Caco-2 (cell line): Measurements from ENCODE around the gene AHCY. TPM values are rescaled to one million over a fixed set of nuclear protein-coding genes. Genes with fewer than 3 reads are reported as not detected.

Source experiments
- BruUV-seq: library from RNA; stranded (reverse); fragments of 400-500 nt; replicated peaks from 2 replicates; lab custom pipeline; 2021; lab: Mats Ljungman, UMichigan
- CTCF ChIA-PET: fragments of 300-600 bp; sonication (Branson Sonifier 250); formaldehyde crosslinking; loops from one replicate; lab custom pipeline; 2022; ENCODE audit warnings: antibody characterized with exemption; lab: Charles Lee
- POLR2A ChIA-PET: fragments of 300-600 bp; sonication (Branson Sonifier 250); formaldehyde crosslinking; loops from one replicate; lab custom pipeline; 2022; ENCODE audit warnings: antibody characterized with exemption; lab: Charles Lee
- DNase-seq, 2 experiments: peaks; one replicate each; pipeline versions ENCODE4 v3.0.0 to v3.0.0-alpha.2; 2020 to 2022
- H3K27me3 ChIP-seq: replicated peaks from 2 replicates; pipeline ENCODE4 v1.6.0; 2011; ENCODE audit warnings: low read length; ENCODE audit not compliant: control insufficient read depth, insufficient read depth
- H3K36me3 ChIP-seq: 2 replicates; pipeline ENCODE4 v1.5.1; 2011; ENCODE audit warnings: low read length; ENCODE audit not compliant: control insufficient read depth, insufficient read depth
- H3K4me1 ChIP-seq: fragments of 250-450 bp; sonication (Bioruptor Pico); 2 replicates; pipeline ENCODE4 v1.5.1; 2020; ENCODE audit warnings: mild to moderate bottlenecking
- H3K4me3 ChIP-seq: 2 replicates; pipeline ENCODE4 v1.5.1; 2011; ENCODE audit warnings: low read depth, mild to moderate bottlenecking, control low read depth, low read length
- H3K9me3 ChIP-seq: fragments of 250-450 bp; sonication (Bioruptor Pico); 2 replicates; pipeline ENCODE4 v1.5.1; 2020; ENCODE audit warnings: mild to moderate bottlenecking, moderate library complexity
- H3K27ac Mint-ChIP-seq: one replicate; pipeline ENCODE4 v1.8.0; 2022; ENCODE audit warnings: mixed read lengths; ENCODE audit not compliant: unreplicated experiment
- H3K27me3 Mint-ChIP-seq: one replicate; pipeline ENCODE4 v1.8.0; 2022; ENCODE audit warnings: mixed read lengths; ENCODE audit not compliant: insufficient read depth, unreplicated experiment
- H3K36me3 Mint-ChIP-seq: one replicate; pipeline ENCODE4 v1.8.0; 2022; ENCODE audit warnings: mild to moderate bottlenecking, mixed read lengths; ENCODE audit not compliant: insufficient read depth, unreplicated experiment
- H3K4me1 Mint-ChIP-seq: one replicate; pipeline ENCODE4 v1.8.0; 2022; ENCODE audit warnings: low read depth, mixed read lengths; ENCODE audit not compliant: unreplicated experiment
- H3K4me3 Mint-ChIP-seq: one replicate; pipeline ENCODE4 v1.8.0; 2022; ENCODE audit warnings: mild to moderate bottlenecking, moderate library complexity, mixed read lengths; ENCODE audit not compliant: unreplicated experiment
- H3K9me3 Mint-ChIP-seq: one replicate; pipeline ENCODE4 v1.8.0; 2022; ENCODE audit warnings: mixed read lengths; ENCODE audit not compliant: unreplicated experiment
- intact Hi-C: fragments of 100-400 bp; cut with micrococcal nuclease; formaldehyde crosslinking; loops from one replicate; pipeline ENCODE4 v1.10.0; 2022; ENCODE audit not compliant: unreplicated experiment
- total RNA-seq: library from RNA; stranded (reverse); gene quantifications from 2 replicates; pipeline ENCODE4 v1.2.3, GENCODE V29; 2022
- TF ChIP-seq, protein P1 (sequence below), 2 experiments: fragments of 200-600 bp in 1 of 2; IDR thresholded peaks; 1 replicate in 1 of 2; 2 replicates in 1 of 2; pipeline versions ENCODE4 v1.5.1 to v1.8.0; 2011 to 2022; ENCODE audit warnings: antibody characterized with exemption in 1 of 2, control low read depth in 1 of 2, inconsistent platforms in 1 of 2, low read depth in 1 of 2, low read length in 1 of 2, mild to moderate bottlenecking in 1 of 2, moderate library complexity in 1 of 2; ENCODE audit not compliant: insufficient read depth in 1 of 2, severe bottlenecking in 1 of 2, unreplicated experiment in 1 of 2

AHCY gene
- total RNA-seq, 1 experiment from 2014 or later: 665 TPM

DNA sequence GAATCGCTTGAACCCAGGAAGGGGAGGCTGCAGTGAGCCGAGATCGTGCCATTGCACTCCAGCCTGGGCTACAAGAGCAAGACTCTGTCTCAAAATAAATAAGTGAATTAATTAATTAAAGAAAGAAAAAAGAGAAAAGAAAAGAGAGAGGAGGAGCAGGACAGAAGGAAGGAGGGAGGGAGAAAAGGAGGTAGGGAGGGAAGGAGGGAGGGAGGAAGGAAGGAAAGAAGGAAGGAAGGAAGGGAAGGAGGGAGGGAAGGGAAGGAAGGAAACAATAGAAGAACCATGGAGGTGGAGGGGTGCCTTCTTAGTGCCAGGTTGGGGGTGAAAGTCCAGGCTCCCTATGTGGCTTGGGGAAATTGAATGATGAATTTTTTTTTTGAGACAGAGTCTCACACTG, 6.5 kb upstream of the AHCY start:
- Histone ChIP-seq H3K4me3 (no peak overlapping the region), H3K4me1 (peaks cover 39% of the 10 kb centered on the region), H3K9me3 (no peaks in the 10 kb centered on the region), H3K27me3 (no peaks in the 10 kb centered on the region), H3K36me3 (no peaks in the 10 kb centered on the region)
- ChIA-PET POLR2A (interaction anchor here (0.7 kb wide), 1 partner anchor 327 kb away, joined by 7 read pairs; no protein-coding TSS in a partner anchor), CTCF (interaction anchor here (2.1 to 4.5 kb wide), 3 partner anchors 9 to 216 kb away, joined by 10 to 130 read pairs (median 61); partner anchors contain the start of gene AHCY)
- no peaks in the 10 kb centered on the region for H3K9me3 Mint-ChIP-seq
- no peaks in the 10 kb centered on the region for H3K27me3 Mint-ChIP-seq
- TF ChIP-seq, protein P1, sequence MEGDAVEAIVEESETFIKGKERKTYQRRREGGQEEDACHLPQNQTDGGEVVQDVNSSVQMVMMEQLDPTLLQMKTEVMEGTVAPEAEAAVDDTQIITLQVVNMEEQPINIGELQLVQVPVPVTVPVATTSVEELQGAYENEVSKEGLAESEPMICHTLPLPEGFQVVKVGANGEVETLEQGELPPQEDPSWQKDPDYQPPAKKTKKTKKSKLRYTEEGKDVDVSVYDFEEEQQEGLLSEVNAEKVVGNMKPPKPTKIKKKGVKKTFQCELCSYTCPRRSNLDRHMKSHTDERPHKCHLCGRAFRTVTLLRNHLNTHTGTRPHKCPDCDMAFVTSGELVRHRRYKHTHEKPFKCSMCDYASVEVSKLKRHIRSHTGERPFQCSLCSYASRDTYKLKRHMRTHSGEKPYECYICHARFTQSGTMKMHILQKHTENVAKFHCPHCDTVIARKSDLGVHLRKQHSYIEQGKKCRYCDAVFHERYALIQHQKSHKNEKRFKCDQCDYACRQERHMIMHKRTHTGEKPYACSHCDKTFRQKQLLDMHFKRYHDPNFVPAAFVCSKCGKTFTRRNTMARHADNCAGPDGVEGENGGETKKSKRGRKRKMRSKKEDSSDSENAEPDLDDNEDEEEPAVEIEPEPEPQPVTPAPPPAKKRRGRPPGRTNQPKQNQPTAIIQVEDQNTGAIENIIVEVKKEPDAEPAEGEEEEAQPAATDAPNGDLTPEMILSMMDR (IDR thresholded peaks at IDR 0.05; ENCODE audit: insufficient read depth in 1 of 2, low read depth in 1 of 2, low read length in 1 of 2, severe bottlenecking in 1 of 2, unreplicated experiment in 1 of 2): no peak
- H3K4me1 Mint-ChIP-seq: peaks cover 24% of the 10 kb centered on the region
- H3K36me3 Mint-ChIP-seq: peaks cover 10% of the 10 kb centered on the region
- no peak overlapping the region for H3K4me3 Mint-ChIP-seq
- intact Hi-C loops: loop anchor here (5.0 kb wide), 1 partner anchor 78 kb away; no protein-coding TSS in a partner anchor
- DNase-seq: no peak
- no TSS peak for BruUV-seq
- H3K27ac Mint-ChIP-seq: peak overlapping the region; percentile 87

DNA sequence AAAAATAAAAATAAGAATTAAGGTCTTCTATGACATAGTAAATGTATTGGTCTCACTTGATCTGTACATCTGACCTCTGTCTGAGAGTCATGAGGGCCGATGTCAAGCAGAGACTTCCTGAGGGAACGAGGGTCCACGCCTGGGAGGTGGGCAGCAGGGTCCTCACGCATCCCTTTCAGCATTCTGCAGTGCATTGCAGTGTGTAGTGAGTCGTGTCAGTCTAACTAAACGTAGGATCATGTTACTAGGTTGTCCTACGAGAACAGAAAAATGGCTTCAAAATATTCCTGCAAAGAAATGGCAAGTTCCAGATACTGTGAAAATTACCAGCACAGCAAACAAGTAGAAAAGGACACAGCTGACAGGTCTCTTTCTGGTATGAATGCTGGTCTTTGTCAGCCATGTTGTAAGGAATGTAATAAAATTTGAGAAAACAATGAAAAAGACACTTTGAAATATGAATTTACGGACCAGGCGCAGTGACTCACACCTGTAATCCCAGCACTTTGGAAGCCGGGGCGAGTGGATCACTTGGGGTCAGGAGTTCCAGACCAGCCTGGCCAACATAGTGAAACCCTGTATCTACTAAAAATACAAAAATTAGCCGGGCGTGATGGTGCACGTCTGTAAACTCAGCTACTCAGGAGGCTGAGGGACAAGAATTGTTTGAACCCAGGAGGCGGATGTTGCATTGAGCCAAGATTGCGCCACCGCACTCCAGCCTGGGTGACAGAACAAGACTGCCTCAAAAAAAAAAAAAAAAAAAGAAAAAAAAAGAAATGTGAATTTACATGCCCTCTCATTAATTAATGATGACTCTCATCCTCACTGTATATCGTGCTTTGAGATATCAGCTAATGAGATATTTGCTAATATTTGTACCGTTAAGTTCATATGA, 2.4 kb upstream of the AHCY start:
- ChIA-PET CTCF (interaction anchor here (0.7 kb wide), 1 partner anchor 74 kb away, joined by 3 read pairs; no protein-coding TSS in a partner anchor), POLR2A (interaction anchor here (0.9 kb wide), 1 partner anchor 44 kb away, joined by 3 read pairs; no protein-coding TSS in a partner anchor)
- Mint-ChIP-seq H3K27me3 (no peaks in the 10 kb centered on the region), H3K4me3 (no peak overlapping the region), H3K4me1 (peaks cover 21% of the 10 kb centered on the region), H3K27ac (peak overlapping the region; percentile 59), H3K9me3 (no peaks in the 10 kb centered on the region), H3K36me3 (peaks cover 29% of the 10 kb centered on the region)
- BruUV-seq: no TSS peak
- peak in 1 of 2 experiments; percentile 37 for DNase-seq
- H3K36me3 ChIP-seq: no peaks in the 10 kb centered on the region; the same call in 1 of the 2 replicates
- peaks cover 45% of the 10 kb centered on the region for H3K4me1 ChIP-seq
- no peaks in the 10 kb centered on the region for H3K9me3 ChIP-seq
- intact Hi-C loops: no loop called here
- no peaks in the 10 kb centered on the region for H3K27me3 ChIP-seq
- no peak overlapping the region for H3K4me3 ChIP-seq
- TF ChIP-seq, protein P1 (IDR thresholded peaks at IDR 0.05; ENCODE audit: insufficient read depth in 1 of 2, low read depth in 1 of 2, low read length in 1 of 2, severe bottlenecking in 1 of 2, unreplicated experiment in 1 of 2): no peak

- H3K36me3 Mint-ChIP-seq: peaks cover 31% of the 10 kb centered on the region
- H3K4me3 Mint-ChIP-seq: no peak overlapping the region
- Histone ChIP-seq H3K9me3 (no peaks in the 10 kb centered on the region), H3K36me3 (peaks cover 2% of the 10 kb centered on the region), H3K4me3 (peak overlapping the region; percentile 73), H3K27me3 (no peaks in the 10 kb centered on the region), H3K4me1 (peaks cover 46% of the 10 kb centered on the region)
- H3K27ac Mint-ChIP-seq: peak overlapping the region; percentile 90
- DNase-seq: no peak
- CTCF ChIA-PET: interaction anchor here (0.5 to 4.6 kb wide), 9 partner anchors 9 to 329 kb away, joined by 3 to 61 read pairs (median 4); no protein-coding TSS in a partner anchor
- BruUV-seq: no TSS peak
- TF ChIP-seq, protein P1 (IDR thresholded peaks at IDR 0.05; ENCODE audit: insufficient read depth in 1 of 2, low read depth in 1 of 2, low read length in 1 of 2, severe bottlenecking in 1 of 2, unreplicated experiment in 1 of 2): peak; percentile 34 to 39
- POLR2A ChIA-PET: interaction anchor here (0.5 to 3.6 kb wide), 6 partner anchors 9 to 982 kb away, joined by 3 to 23 read pairs (median 11); partner anchors contain the start of genes DYNLRB1 and ITCH
- H3K27me3 Mint-ChIP-seq: no peaks in the 10 kb centered on the region
- intact Hi-C loops: loop anchor here (2.0 kb wide), 2 partner anchors 122 to 406 kb away; no protein-coding TSS in a partner anchor
- H3K4me1 Mint-ChIP-seq: peaks cover 15% of the 10 kb centered on the region
- no peaks in the 10 kb centered on the region for H3K9me3 Mint-ChIP-seq
Observed at GRCh38 chr20:34302312-34302722, 838 bp downstream of the AHCY start.
